GM12864 (cell line): ENCODE results near the gene LIN9.

Experiments
- DNase-seq: peaks from one replicate; pipeline ENCODE4 v3.0.0-alpha.2; 2011; ENCODE audit warnings: low read depth
- H3K4me3 ChIP-seq: 2 replicates; pipeline ENCODE4 v1.5.1; 2011; ENCODE audit warnings: mild to moderate bottlenecking, low read depth, low read length, control low read depth
- CTCF ChIP-seq: IDR thresholded peaks from 2 replicates; pipeline ENCODE4 v1.5.1; 2011; ENCODE audit warnings: low read depth, mild to moderate bottlenecking, moderate library complexity, low read length, control low read depth, inconsistent platforms; ENCODE audit errors: missing control alignments

The LIN9 gene

GRCh38 chr1:226335661-226336060 is 26.7 kb upstream of the LIN9 start:
- DNase-seq = no peak
- TF ChIP-seq CTCF = no peak
- H3K4me3 ChIP-seq = no peak overlapping the region

GRCh38 chr1:226332947-226333346 is 24.0 kb upstream of the LIN9 start:
- H3K4me3 ChIP-seq = no peak overlapping the region
- DNase-seq = no peak
- no peak for TF ChIP-seq CTCF

GRCh38 chr1:226329237-226329636 is 20.3 kb upstream of the LIN9 start:
- DNase-seq = no peak
- no peak for TF ChIP-seq CTCF
- H3K4me3 ChIP-seq = no peak overlapping the region

- DNase-seq = no peak
- H3K4me3 ChIP-seq = no peak overlapping the region
- TF ChIP-seq CTCF = no peak
Observed at GRCh38 chr1:226327761-226328162, 18.8 kb upstream of the LIN9 start.

GRCh38 chr1:226325178-226325577 is 16.2 kb upstream of the LIN9 start:
- no peak overlapping the region for H3K4me3 ChIP-seq
- no peak for TF ChIP-seq CTCF
- DNase-seq = no peak

GRCh38 chr1:226324479-226324878 is 15.5 kb upstream of the LIN9 start:
- DNase-seq = no peak
- TF ChIP-seq CTCF = no peak
- H3K4me3 ChIP-seq = no peak overlapping the region

- no peak for TF ChIP-seq CTCF
- DNase-seq = no peak
- H3K4me3 ChIP-seq = no peak overlapping the region
Observed at GRCh38 chr1:226322986-226323385, 14.0 kb upstream of the LIN9 start.
